ENCODE measurements around the gene ARHGAP26.

GRCh38 chr5:142811866-142812557, 41.8 kb downstream of the ARHGAP26 start:
- TF ChIP-seq POLR2A (IDR thresholded peaks at IDR 0.05), result no peak
- TF ChIP-seq, protein P1, sequence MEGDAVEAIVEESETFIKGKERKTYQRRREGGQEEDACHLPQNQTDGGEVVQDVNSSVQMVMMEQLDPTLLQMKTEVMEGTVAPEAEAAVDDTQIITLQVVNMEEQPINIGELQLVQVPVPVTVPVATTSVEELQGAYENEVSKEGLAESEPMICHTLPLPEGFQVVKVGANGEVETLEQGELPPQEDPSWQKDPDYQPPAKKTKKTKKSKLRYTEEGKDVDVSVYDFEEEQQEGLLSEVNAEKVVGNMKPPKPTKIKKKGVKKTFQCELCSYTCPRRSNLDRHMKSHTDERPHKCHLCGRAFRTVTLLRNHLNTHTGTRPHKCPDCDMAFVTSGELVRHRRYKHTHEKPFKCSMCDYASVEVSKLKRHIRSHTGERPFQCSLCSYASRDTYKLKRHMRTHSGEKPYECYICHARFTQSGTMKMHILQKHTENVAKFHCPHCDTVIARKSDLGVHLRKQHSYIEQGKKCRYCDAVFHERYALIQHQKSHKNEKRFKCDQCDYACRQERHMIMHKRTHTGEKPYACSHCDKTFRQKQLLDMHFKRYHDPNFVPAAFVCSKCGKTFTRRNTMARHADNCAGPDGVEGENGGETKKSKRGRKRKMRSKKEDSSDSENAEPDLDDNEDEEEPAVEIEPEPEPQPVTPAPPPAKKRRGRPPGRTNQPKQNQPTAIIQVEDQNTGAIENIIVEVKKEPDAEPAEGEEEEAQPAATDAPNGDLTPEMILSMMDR (IDR thresholded peaks at IDR 0.05), result no peak

Measured in lower leg skin (tissue), 3 donors.